ENCODE results near the gene CALHM2. TPM values are rescaled to one million over a fixed set of nuclear protein-coding genes. Genes with fewer than 3 reads are reported as not detected.
A peak's percentile ranks its signal among the peaks of the same experiment; 100 is the strongest.

CALHM2 gene
- total and polyA plus RNA-seq, 2 donors (not counting 1 experiment from before 2014, with no cell fraction given), result 35.8 to 37.2 TPM

GRCh38 chr10:103416436-103417147 lies 35.6 kb downstream of the CALHM2 start:
- Histone ChIP-seq H3K4me1 (ENCODE audit: control insufficient read depth, extremely low read depth, insufficient read depth, low read length) (no peaks in the 10 kb centered on the region), H3K9me3 (ENCODE audit: control insufficient read depth, insufficient read depth, low read depth, low read length) (no peaks in the 10 kb centered on the region), H3K27me3 (ENCODE audit: control insufficient read depth, insufficient read depth, low read length) (no peaks in the 10 kb centered on the region), H3K36me3 (ENCODE audit: control insufficient read depth, insufficient read depth, low read length) (peaks cover 42% of the 10 kb centered on the region), H4K20me1 (ENCODE audit: control insufficient read depth, extremely low read depth, insufficient read depth, low read length) (no peaks in the 10 kb centered on the region), H2AFZ (ENCODE audit: low read length) (no peak overlapping the region), H3K4me3 (replicated peaks in 1 of 4; ENCODE audit: control extremely low read depth in 1 of 4, insufficient read depth in 1 of 4, low read depth in 3 of 4, low read length in 4 of 4) (no peak overlapping the region), H3K27ac (ENCODE audit: insufficient read depth, low read length) (no peak overlapping the region), H3K79me2 (ENCODE audit: control insufficient read depth, insufficient read depth, low read length) (no peaks in the 10 kb centered on the region), H3K9ac (ENCODE audit: insufficient read depth, low read length) (no peak overlapping the region), H3K4me2 (ENCODE audit: extremely low read depth, insufficient read depth, low read length) (no peak overlapping the region)
- DNase-seq (ENCODE audit: low read depth in 2 of 2), result peak; percentile 30 to 71
- TF ChIP-seq EZH2 (IDR thresholded peaks at IDR 0.05; ENCODE audit: low read length, missing control alignments), result no peak
- peak; percentile 51 to 57 for TF ChIP-seq CTCF (conservative IDR thresholded peaks at IDR 0.05 in 1 of 2, IDR thresholded peaks at IDR 0.05 in 1 of 2; ENCODE audit: low read depth in 1 of 2, low read length in 2 of 2)

GRCh38 chr10:103415581-103415980 lies 36.6 kb downstream of the CALHM2 start:
- no peak overlapping the region for H3K4me2 ChIP-seq (ENCODE audit: extremely low read depth, insufficient read depth, low read length)
- no peak overlapping the region for H3K4me3 ChIP-seq (replicated peaks in 1 of 4; ENCODE audit: control extremely low read depth in 1 of 4, insufficient read depth in 1 of 4, low read depth in 3 of 4, low read length in 4 of 4)
- no peaks in the 10 kb centered on the region for H3K27me3 ChIP-seq (ENCODE audit: control insufficient read depth, insufficient read depth, low read length)
- peaks cover 39% of the 10 kb centered on the region for H3K36me3 ChIP-seq (ENCODE audit: control insufficient read depth, insufficient read depth, low read length)
- no peaks in the 10 kb centered on the region for H3K9me3 ChIP-seq (ENCODE audit: control insufficient read depth, insufficient read depth, low read depth, low read length)
- no peak overlapping the region for H2AFZ ChIP-seq (ENCODE audit: low read length)
- DNase-seq (ENCODE audit: low read depth in 2 of 2), result no peak
- H3K4me1 ChIP-seq (ENCODE audit: control insufficient read depth, extremely low read depth, insufficient read depth, low read length), result no peaks in the 10 kb centered on the region
- H4K20me1 ChIP-seq (ENCODE audit: control insufficient read depth, extremely low read depth, insufficient read depth, low read length), result no peaks in the 10 kb centered on the region
- H3K27ac ChIP-seq (ENCODE audit: insufficient read depth, low read length), result no peak overlapping the region
- no peaks in the 10 kb centered on the region for H3K79me2 ChIP-seq (ENCODE audit: control insufficient read depth, insufficient read depth, low read length)
- no peak overlapping the region for H3K9ac ChIP-seq (ENCODE audit: insufficient read depth, low read length)
- TF ChIP-seq EZH2 (IDR thresholded peaks at IDR 0.05; ENCODE audit: low read length, missing control alignments), result no peak
- no peak for TF ChIP-seq CTCF (conservative IDR thresholded peaks at IDR 0.05 in 1 of 2, IDR thresholded peaks at IDR 0.05 in 1 of 2; ENCODE audit: low read depth in 1 of 2, low read length in 2 of 2)

- Histone ChIP-seq H3K9ac (ENCODE audit: insufficient read depth, low read length) (no peak overlapping the region), H3K4me2 (ENCODE audit: extremely low read depth, insufficient read depth, low read length) (no peak overlapping the region), H4K20me1 (ENCODE audit: control insufficient read depth, extremely low read depth, insufficient read depth, low read length) (no peaks in the 10 kb centered on the region), H3K9me3 (ENCODE audit: control insufficient read depth, insufficient read depth, low read depth, low read length) (no peaks in the 10 kb centered on the region), H3K27ac (ENCODE audit: insufficient read depth, low read length) (no peak overlapping the region), H3K36me3 (ENCODE audit: control insufficient read depth, insufficient read depth, low read length) (peaks cover 33% of the 10 kb centered on the region), H3K4me1 (ENCODE audit: control insufficient read depth, extremely low read depth, insufficient read depth, low read length) (no peaks in the 10 kb centered on the region), H3K4me3 (replicated peaks in 1 of 4; ENCODE audit: control extremely low read depth in 1 of 4, insufficient read depth in 1 of 4, low read depth in 3 of 4, low read length in 4 of 4) (no peak overlapping the region), H3K79me2 (ENCODE audit: control insufficient read depth, insufficient read depth, low read length) (no peaks in the 10 kb centered on the region), H3K27me3 (ENCODE audit: control insufficient read depth, insufficient read depth, low read length) (no peaks in the 10 kb centered on the region), H2AFZ (ENCODE audit: low read length) (no peak overlapping the region)
- no peak for TF ChIP-seq EZH2 (IDR thresholded peaks at IDR 0.05; ENCODE audit: low read length, missing control alignments)
- TF ChIP-seq CTCF (conservative IDR thresholded peaks at IDR 0.05 in 1 of 2, IDR thresholded peaks at IDR 0.05 in 1 of 2; ENCODE audit: low read depth in 1 of 2, low read length in 2 of 2), result no peak
- no peak for DNase-seq (ENCODE audit: low read depth in 2 of 2)
Measured at GRCh38 chr10:103413564-103413963, 38.6 kb downstream of the CALHM2 start.

Data from fibroblast of lung (primary cell).